Fibroblast of skin of left biceps (primary cell): ENCODE results near the gene SPSB1.

Experiments used
- DNase-seq, 2 experiments: peaks; one replicate each; pipeline ENCODE4 v3.0.0-alpha.2; 2013; ENCODE audit warnings: low read depth in 2 of 2

The SPSB1 gene

GRCh38 chr1:9260059-9260766, 32.5 kb upstream of the SPSB1 start:
- DNase-seq = no peak

- DNase-seq = no peak
These were observed 31.2 kb upstream of the SPSB1 start for GRCh38 chr1:9261496-9261895.

- DNase-seq = no peak
These were observed 30.4 kb upstream of the SPSB1 start for GRCh38 chr1:9262096-9262986.

GRCh38 chr1:9263276-9263855, 29.3 kb upstream of the SPSB1 start:
- DNase-seq = no peak

- DNase-seq = no peak
These were observed 28.5 kb upstream of the SPSB1 start for GRCh38 chr1:9263984-9264872.

GRCh38 chr1:9265037-9265436, 27.7 kb upstream of the SPSB1 start:
- DNase-seq = no peak

- no peak for DNase-seq
These were observed 26.7 kb upstream of the SPSB1 start for GRCh38 chr1:9265968-9266367.

GRCh38 chr1:9267352-9267686, 25.4 kb upstream of the SPSB1 start:
- no peak for DNase-seq

- no peak for DNase-seq
These were observed 24.7 kb upstream of the SPSB1 start for GRCh38 chr1:9267827-9268581.

GRCh38 chr1:9269078-9269501, 23.6 kb upstream of the SPSB1 start:
- DNase-seq = no peak

GRCh38 chr1:9269721-9270120, 23.0 kb upstream of the SPSB1 start:
- no peak for DNase-seq

GRCh38 chr1:9270290-9270883, 22.3 kb upstream of the SPSB1 start:
- no peak for DNase-seq

- no peak for DNase-seq
These were observed 21.4 kb upstream of the SPSB1 start for GRCh38 chr1:9271283-9271682.

- no peak for DNase-seq
These were observed 20.7 kb upstream of the SPSB1 start for GRCh38 chr1:9271861-9272595.

GRCh38 chr1:9273177-9273576, 19.5 kb upstream of the SPSB1 start:
- DNase-seq = no peak

- DNase-seq = no peak
These were observed 17.5 kb upstream of the SPSB1 start for GRCh38 chr1:9275161-9275560.

- no peak for DNase-seq
These were observed 17.1 kb upstream of the SPSB1 start for GRCh38 chr1:9275567-9276034.

- no peak for DNase-seq
These were observed 14.6 kb upstream of the SPSB1 start for GRCh38 chr1:9278116-9278515.

GRCh38 chr1:9278585-9279153, 14.0 kb upstream of the SPSB1 start:
- no peak for DNase-seq
